HG03280 (cell line): ENCODE measurements around the gene GCNT4.

Source experiments
- ATAC-seq: cut with Tn5 transposase; IDR thresholded peaks from one replicate; pipeline ENCODE4 v1.9.1; 2021; ENCODE audit warnings: mild to moderate bottlenecking, moderate library complexity; ENCODE audit not compliant: unreplicated experiment

Gene GCNT4

DNA sequence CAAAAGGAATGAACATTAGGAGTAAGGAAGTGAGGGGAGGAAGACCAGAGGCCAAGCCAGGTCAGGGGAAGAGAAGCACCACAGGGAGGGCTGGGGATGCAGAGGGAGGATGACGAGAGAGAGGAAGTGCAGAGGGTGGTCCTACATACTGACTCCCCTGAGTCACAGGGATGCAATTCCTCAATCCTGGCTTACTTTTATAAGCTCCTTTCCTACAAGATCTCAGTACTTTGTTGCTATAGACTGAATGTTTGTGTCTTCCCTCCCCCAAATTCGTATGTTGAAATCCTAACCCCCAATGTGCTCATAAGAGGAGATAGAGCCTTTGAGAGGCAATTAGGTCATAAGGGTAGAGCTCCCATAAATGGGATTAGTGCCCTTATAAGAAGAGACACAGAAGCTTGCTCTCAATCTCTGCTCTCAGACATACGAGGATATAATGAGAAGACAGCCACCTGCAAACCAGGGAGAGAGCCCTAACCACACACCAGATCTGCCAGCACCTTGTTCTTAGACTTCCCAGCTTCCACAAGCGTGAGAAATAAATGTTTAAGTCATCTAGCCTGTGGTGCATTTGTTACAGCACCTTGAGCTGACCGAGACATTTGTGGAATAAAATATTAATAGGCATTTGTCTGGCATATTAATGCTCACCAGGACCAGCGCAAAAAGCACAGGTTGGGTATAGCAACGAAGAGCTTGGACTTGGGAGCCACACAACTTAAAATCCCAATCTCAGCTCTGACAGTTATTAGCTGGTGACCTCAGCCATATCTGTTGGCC lies 33.4 kb downstream of the GCNT4 start:
- no peak for ATAC-seq

DNA sequence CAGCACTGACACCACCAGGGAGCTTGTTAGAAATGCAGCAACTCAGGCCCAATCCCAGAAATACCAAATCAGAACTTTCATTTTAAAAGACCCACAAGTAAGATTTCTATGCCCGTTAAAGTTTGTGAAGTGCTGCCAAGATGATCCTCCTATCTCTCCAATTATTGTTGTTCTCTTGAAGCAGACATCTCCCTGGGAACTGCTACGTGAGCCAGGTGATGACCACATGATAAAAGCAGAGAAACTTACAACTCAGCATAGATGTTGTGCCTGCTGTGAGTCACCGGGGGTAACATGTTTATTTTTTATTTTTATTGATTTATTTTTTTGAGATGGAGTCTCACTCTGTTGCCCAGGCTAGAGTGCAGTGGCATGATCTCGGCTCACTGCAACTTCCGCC lies 34.4 kb downstream of the GCNT4 start:
- no peak for ATAC-seq

GRCh38 chr5:75016896-75017295 lies 35.5 kb downstream of the GCNT4 start:
- ATAC-seq: no peak

- no peak for ATAC-seq
Measured at GRCh38 chr5:75012748-75013147, 39.6 kb downstream of the GCNT4 start.

DNA sequence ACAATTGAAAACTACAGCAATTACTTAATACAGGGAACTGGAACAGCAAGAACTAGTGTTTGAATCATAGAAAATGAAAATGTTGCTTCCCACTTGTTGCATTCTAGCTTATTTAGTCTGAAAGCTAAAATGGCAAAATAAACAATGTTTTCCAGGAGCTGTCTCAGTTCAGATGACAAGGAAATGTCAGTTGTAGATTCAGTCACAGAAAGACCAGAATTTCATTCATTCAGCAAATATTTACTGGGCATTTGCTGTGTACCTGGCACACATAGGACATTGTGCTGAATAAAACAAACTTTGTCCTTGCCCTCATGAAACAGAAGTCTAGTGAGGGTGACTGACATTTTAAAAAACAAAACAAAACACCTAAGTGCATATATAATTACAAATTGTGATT lies 41.5 kb downstream of the GCNT4 start:
- ATAC-seq: no peak

GRCh38 chr5:75009556-75010345 lies 42.6 kb downstream of the GCNT4 start:
- ATAC-seq: no peak

DNA sequence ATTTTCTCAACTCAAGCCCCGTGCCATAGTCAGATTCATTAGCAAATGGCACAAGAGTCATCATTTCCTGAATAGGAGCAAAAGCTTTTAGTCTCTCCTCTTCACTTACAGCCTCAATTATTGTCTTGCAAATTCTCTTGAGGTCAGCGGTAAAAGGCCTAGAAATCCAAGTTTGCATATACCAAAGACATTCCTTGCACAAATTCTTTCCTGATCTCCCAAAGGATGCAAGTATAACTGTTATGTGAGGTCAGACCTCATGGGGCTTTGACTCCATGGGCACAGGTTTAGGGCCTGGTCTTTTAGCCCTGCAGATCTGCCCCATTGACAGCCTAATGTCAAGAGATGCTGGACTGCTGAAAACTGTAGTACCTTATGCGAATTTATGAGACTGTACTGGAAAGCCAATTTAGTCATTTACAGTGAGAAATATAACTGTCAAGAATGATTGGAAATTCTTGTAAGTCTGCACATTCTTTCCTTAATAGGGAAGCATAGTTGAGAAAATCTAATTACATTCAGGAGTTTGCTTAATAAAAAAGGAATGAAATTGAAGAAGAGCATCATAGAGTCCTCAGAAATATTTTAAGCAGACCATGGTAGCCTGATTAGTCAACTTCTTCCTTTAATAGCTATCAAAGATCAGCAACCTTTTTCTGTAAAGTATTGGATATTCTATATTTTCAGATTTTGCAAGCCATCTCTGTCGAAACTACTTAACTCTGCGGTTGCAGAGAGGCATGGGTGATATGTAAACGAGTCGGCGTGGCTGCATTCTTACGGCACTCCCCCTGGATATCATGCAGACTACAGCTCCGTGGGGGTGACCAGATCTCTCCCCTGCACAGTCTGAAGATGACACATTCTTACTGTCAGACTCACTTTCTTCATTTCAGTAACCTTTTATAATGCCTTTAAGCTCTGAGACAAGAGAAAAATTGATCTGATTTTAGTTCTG lies 45.2 kb downstream of the GCNT4 start:
- no peak for ATAC-seq

DNA sequence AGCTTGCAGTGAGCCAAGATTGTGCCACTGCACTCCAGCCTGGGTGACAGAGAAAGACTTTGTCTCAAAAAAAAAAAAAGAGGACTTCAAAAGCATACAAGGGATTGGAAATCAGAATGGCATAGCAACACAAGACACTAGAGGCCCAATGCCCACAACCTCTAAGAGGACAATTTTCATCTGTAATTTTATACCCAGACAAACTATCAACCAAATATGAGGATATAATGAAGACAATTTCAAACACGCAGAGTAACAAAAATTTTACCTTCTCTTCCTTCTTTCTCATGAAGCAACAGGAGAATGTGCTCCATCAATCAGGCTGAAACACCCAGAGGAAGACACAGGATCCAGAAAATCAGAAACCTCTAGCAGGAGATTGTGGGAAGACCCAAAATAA lies 46.8 kb downstream of the GCNT4 start:
- ATAC-seq: no peak
